ENCODE results near the gene ACAD9.
"Not testable (repeated sequence)": the region's sequence is repeated elsewhere in the genome, so short reads cannot be mapped to it uniquely, and the experiment has no call there.

ACAD9 gene

DNA sequence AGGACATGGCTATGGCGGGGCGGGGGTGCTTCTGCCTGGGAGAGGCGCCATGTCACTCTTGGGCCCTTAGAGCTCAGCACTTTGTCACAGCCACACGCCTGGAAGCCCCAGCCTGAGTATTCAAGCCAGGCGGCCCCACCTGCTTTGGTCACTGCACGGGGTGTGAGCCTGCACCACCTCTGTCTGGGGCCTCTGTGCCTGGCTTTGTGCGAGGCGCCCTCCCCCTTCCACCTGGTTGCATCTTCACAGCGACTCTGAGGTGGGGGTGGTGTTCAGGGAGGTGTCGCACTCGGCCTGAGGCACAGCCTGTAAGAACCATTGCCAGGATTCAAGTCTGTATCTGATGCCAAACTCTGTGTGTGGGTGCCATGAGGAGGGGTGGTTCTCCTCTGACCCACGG is 24.1 kb downstream of the ACAD9 start:
- DNase-seq: no peak

GRCh38 chr3:128906031-128906803 is 26.8 kb downstream of the ACAD9 start:
- no peak for DNase-seq

DNA sequence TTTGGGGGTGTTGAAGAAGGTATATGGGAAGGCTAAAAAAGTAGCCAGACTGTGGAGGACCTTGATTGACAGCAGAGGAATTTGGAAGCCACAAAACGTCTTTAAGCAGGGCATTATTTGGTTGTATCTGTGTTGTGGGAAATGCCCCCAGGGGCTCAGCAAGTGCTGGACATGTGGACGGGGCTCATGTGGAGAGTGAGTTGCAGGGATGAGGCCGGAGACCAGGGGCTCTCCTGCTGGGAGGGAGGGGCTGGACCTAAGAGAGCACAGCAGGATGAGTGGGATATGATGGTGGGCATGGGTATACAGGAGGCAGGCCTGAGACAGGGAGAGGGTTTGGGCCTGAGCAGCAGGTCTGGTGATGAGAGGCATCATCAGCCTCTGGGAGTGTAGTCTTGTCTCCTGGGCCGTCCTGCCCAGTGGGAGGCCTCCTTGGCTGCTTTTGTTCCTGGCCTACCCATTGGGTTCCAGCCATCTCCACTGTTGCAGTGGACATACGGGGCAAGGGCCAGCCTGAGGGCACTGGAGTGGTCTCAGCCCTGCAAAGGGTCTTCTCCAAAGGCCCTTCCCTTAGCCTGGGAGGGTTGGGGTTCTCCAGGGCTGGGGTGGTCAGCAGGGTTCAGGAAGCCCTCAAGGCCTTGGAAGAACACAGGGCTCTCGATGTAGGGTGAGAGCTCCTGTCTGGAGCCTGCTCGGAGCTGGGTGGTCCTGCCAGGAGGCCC is 27.5 kb downstream of the ACAD9 start:
- DNase-seq: no peak

- DNase-seq: no peak
These were observed 28.5 kb downstream of the ACAD9 start for GRCh38 chr3:128907706-128908445.

DNA sequence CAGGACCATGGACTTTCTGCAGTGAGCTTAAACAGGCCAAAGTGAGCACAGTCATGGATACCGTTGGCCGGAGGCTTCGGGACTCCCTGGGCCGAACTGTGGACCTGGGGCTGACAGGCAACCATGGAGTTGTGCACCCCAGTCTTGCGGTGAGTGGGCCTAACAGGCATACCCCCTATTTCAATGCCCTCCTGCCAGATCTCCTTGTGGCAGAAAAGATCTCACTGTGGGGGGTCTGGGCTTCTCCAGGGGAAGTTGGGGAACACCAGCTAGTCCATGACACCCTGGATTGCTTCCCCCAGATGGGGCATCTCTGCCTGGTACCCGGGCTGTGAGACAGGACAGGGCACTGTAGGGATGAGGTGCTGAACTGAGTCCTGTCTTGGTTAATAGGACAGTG is 29.5 kb downstream of the ACAD9 start:
- DNase-seq: no peak

DNA sequence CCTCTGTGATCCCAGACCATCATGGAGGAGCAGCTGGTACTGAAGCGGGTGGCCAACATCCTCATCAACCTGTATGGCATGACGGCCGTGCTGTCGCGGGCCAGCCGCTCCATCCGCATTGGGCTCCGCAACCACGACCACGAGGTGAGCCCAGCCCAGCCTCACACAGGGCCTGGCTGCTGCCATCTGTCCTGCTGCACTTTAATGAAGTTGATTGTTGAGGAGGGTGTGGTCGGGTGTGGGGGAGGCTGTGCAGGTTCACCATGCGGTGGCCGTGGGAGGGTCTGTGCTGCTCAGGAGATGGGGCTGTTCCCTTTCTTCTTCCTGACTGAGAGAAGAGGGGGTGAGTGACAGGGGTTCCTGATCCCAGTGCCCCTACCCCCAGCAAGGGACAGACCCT is 30.6 kb downstream of the ACAD9 start:
- no peak for DNase-seq

GRCh38 chr3:128911911-128912310 is 32.5 kb downstream of the ACAD9 start:
- DNase-seq: no peak

DNA sequence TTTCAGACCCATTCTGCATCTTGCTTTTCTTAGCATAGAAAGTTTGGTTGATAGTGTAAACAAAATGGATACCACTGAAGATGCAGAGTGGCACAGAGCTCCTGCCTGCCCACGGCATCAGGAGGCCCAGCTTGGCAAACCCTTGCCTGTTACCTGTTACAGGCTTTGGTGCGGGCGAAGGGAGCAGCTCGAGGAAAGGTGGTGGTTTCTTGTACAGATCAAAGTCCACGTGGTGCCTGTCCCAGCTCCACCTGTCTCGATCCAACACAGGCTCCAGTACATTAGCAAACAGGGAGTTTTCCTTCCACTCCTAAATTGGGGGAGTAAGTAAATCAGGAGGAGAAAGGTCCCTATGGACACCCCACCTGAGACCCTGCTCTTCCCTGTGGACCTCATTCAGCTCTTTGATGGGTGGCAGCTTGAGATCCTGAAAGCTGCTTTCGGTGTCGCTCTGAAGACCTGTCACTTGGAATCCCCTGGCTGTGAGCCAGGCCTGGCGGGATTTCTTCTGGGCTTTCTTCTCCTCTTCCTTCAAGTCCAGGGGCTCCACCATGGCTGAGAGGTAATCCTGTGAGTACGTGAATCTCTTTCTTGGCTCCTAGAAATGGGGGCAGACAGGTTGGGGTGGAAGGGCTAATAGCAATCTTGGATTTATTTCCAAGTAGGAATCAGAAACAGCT is 35.7 kb downstream of the ACAD9 start:
- no peak for DNase-seq

- DNase-seq: no peak
These were observed 37.9 kb downstream of the ACAD9 start for GRCh38 chr3:128917291-128917690.

GRCh38 chr3:128919988-128920387 is 40.6 kb downstream of the ACAD9 start:
- no peak for DNase-seq

DNA sequence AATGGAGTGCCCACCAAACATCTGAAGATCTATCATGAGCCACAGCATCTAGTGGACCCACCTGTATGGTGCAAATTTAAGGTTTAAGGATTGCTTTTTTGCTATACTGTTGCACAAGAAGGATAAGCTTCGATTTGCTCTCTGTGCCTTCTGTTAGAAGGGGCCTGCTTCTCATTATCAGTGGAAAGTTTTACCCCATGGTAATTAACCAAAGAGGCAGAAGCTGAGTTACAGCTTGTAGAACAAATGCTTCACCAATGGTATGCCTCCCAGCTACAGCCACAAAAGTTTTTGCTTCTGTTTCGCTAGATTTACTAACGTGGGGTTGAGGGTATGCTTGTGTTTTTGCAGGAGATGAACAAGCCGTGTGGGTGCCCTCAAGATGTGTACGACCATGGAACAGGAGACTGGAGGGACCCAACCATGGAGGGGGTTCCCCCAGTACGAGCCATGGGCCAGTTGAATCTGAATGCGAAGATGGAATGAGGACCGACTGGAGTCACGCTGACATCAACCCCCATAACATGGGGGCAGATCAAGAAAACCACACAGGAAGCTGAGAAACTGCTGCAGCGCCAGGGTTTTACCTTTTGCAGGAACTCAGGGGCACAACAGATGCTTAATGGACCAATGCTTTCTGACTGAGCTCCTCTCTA is 43.5 kb downstream of the ACAD9 start:
- DNase-seq: peak; percentile 49

DNA sequence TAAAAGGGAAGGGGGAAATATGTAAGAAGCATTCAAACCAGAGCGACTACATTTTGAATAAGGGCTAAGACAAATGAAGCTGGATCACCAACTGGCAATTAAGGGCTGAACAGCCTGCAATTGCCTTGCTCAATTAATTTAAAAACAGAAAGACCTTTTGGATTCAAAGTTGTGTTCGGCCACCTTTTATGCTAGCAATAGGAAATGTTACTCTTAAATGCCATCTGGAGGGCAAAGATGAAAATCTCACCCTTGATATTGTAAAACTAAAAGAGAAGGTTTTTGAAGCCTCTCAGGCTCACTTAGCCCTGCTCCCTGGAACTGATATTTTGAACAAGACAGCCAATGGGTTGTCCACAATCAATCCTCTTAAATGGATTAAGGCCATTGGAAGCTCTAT is 44.2 kb downstream of the ACAD9 start:
- no peak for DNase-seq

- not testable (repeated sequence) for DNase-seq
These were observed 44.6 kb downstream of the ACAD9 start for GRCh38 chr3:128923986-128924385.

DNA sequence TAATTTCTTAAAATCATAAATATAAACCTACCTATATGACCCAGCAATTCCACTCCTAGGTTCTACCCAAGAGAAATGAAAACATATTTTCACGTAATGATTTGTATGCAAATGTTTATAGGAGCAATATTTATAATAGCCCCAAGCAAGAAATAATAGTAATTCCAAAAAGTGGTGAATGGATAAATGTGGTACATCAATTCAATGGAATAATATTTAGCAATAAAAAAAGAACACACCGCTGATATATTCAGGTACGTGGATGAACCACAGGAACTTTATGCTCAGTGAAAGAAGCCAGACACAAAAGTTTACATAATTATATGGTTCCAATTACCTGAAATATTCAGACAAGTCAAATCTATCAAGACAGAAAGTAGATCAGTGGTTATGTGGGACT is 49.9 kb downstream of the ACAD9 start:
- no peak for DNase-seq

- DNase-seq: no peak
These were observed 51.6 kb downstream of the ACAD9 start for GRCh38 chr3:128931046-128931445.

- no peak for DNase-seq
These were observed 53.2 kb downstream of the ACAD9 start for GRCh38 chr3:128932516-128933212.

- no peak for DNase-seq
These were observed 53.9 kb downstream of the ACAD9 start for GRCh38 chr3:128933213-128933921.

GRCh38 chr3:128933922-128934253 is 54.5 kb downstream of the ACAD9 start:
- no peak for DNase-seq

DNA sequence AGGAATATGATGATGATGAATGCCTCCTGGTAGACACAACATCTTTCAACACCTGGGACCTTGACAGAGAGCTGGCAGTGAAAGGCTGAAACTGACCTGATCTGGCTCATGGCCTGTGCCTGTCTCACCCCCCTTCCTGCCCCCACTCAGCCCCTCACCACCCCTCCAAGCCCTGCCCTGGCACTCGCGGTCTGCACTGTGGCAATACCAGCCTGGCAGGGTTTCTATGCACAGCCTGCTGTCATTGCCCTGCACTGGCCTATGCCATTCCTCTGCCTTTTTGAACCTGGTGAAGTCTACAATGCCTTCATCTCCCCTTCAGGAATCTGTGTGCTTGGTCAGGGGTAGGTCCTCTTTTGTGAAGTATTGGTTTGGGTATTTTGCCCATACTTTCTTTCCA is 56.5 kb downstream of the ACAD9 start:
- DNase-seq: no peak

DNA sequence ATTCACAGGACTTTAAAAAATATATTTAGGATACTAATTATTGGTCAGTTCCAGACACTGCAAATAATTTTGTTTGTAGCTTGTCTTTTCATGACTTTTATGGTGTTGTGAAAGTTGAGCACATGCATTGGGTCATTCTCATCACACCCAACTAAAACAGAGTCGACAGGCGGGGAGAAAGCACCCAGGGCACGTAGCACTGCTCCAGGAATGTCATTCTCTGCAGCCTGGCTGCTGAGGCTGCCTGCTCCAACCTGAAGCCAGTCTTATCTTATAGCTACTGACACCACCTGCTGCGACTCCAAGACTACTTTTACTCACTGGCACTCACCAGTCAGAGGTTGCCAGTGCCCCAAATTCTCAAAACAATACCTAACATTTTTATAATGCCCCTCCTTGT is 56.9 kb downstream of the ACAD9 start:
- DNase-seq: no peak

DNA sequence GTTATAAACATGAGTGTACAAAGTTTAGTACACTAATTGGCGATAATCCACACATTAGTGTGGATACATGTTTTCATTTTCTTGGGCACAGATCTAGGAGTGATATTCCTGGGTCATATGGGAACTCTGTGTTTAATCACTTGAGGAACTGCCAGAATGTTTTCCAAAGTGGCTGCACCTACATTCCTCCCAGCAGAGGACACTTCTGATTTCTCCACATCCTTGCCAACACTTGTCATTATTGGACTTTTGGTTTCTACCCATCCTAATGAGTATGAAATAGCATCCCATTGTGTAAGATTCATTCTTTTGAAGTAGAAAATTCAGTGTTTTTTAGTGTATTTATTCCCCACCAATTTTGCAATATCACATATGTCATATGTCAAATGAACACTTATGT is 60.8 kb downstream of the ACAD9 start:
- no peak for DNase-seq

Measured in activated gamma-delta T cell treated with Interleukin-2 at 50 U/mL for 16 hours (primary cell).